ENCODE data around the gene SEC22C. TPM values are rescaled to one million over a fixed set of nuclear protein-coding genes. Genes with fewer than 3 reads are reported as not detected.
A peak's percentile ranks its signal among the peaks of the same experiment; 100 is the strongest.

The SEC22C gene
- polyA plus RNA-seq, 1 experiment, result 45.9 TPM

DNA sequence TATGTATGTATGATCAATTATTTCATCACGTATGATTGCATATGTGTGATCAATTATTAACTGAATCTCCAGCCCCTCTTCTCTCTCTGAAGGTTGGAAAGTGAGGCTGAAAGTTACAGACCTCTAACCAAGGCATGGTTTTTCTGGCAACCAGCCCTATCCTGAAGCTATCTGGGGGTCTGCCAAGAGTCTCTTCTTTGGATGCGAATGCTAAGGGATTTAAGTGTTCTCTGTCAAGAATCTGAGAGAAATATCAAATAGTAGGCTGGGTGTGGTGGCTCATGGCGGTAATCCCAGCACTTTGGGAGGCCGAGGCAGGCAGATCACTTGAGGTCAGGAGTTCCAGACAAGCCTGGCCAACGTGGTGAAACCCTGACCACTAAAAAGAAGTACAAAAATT lies 26.8 kb upstream of the SEC22C start:
- no peaks in the 10 kb centered on the region for H3K27me3 ChIP-seq (ENCODE audit: control insufficient read depth, insufficient read depth, low read length)
- TF ChIP-seq, protein P1, sequence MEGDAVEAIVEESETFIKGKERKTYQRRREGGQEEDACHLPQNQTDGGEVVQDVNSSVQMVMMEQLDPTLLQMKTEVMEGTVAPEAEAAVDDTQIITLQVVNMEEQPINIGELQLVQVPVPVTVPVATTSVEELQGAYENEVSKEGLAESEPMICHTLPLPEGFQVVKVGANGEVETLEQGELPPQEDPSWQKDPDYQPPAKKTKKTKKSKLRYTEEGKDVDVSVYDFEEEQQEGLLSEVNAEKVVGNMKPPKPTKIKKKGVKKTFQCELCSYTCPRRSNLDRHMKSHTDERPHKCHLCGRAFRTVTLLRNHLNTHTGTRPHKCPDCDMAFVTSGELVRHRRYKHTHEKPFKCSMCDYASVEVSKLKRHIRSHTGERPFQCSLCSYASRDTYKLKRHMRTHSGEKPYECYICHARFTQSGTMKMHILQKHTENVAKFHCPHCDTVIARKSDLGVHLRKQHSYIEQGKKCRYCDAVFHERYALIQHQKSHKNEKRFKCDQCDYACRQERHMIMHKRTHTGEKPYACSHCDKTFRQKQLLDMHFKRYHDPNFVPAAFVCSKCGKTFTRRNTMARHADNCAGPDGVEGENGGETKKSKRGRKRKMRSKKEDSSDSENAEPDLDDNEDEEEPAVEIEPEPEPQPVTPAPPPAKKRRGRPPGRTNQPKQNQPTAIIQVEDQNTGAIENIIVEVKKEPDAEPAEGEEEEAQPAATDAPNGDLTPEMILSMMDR (IDR thresholded peaks at IDR 0.05; ENCODE audit: insufficient read depth, low read depth, low read length), result no peak
- no peak for DNase-seq (ENCODE audit: low read depth)
- no peaks in the 10 kb centered on the region; the same call in 1 of the 2 replicates for H3K36me3 ChIP-seq (ENCODE audit: control insufficient read depth, insufficient read depth, low read length)
- ChIA-PET CTCF (interaction anchor here (0.6 kb wide), 1 partner anchor 41 kb away, joined by 3 read pairs; no protein-coding TSS in a partner anchor), POLR2A (interaction anchor here (0.6 kb wide), 1 partner anchor 9 kb away, joined by 8 read pairs; no protein-coding TSS in a partner anchor)
- no peak overlapping the region for H3K4me3 ChIP-seq (ENCODE audit: low read depth, low read length)

- Histone ChIP-seq H3K27me3 (ENCODE audit: control insufficient read depth, insufficient read depth, low read length) (no peaks in the 10 kb centered on the region), H3K4me3 (ENCODE audit: low read depth, low read length) (no peak overlapping the region), H3K36me3 (ENCODE audit: control insufficient read depth, insufficient read depth, low read length) (no peaks in the 10 kb centered on the region; the same call in 1 of the 2 replicates)
- ChIA-PET POLR2A (no interaction called here), CTCF (no interaction called here)
- DNase-seq (ENCODE audit: low read depth), result no peak
- TF ChIP-seq, protein P1 (IDR thresholded peaks at IDR 0.05; ENCODE audit: insufficient read depth, low read depth, low read length), result no peak
Observed at GRCh38 chr3:42605546-42606173, 23.9 kb upstream of the SEC22C start.

DNA sequence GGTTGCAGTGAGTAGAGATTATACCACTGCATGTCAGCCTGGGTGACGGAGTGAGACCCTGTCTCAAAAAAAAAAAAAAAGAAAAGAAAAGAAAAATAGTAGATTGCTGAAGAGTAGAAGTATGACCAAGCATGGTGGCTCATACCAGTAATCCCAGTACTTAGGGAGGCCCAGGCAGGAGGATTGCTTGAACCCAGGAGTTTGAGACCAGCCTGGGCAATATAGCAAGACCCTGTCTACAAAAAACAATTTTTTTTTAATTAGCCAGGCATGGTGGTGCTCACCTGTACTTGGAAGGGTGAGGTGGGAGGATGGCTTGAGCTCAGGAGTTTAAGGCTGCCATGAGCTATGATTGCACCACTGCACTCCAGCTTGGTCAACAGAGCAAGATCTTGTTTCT lies 21.2 kb upstream of the SEC22C start:
- ChIA-PET POLR2A (interaction anchor here (0.6 kb wide), 1 partner anchor 13 kb away, joined by 8 read pairs; no protein-coding TSS in a partner anchor), CTCF (interaction anchor here (1.1 to 3.7 kb wide), 2 partner anchors 10 to 18 kb away, joined by 3 to 18 read pairs; no protein-coding TSS in a partner anchor)
- TF ChIP-seq, protein P1 (IDR thresholded peaks at IDR 0.05; ENCODE audit: insufficient read depth, low read depth, low read length), result no peak
- Histone ChIP-seq H3K27me3 (ENCODE audit: control insufficient read depth, insufficient read depth, low read length) (no peaks in the 10 kb centered on the region), H3K4me3 (ENCODE audit: low read depth, low read length) (no peak overlapping the region), H3K36me3 (ENCODE audit: control insufficient read depth, insufficient read depth, low read length) (no peaks in the 10 kb centered on the region)
- DNase-seq (ENCODE audit: low read depth), result no peak

DNA sequence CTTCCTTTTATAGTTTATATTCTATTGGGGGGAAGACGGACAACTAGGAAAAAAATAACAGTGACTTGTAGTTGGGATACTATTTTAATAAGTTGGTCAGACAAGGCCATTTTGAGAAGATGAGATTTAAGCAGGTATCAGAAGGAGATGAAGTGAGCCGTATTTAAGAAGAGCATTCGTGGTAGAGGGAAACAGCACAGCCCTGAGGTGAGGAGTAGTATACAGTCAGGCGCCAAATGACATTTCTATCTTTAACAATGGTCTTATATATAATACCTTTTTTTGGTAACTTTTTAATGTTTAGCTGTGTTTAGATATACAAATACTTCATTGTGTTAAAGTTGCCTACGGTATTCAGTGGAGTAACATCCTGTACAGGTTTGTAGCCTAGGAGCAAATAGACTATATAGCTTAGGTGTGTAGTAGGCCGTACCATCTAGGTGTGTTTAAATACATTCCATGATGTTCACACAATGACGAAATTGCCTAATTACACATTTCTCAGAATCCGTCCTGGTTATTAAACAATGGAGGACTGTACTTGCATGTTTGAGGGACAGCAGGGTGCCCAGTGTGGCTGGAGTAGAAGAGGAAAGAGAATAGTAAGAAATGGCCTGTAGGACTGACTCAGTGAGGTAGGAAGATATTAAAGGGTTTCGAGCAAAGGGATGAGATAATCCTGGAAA lies 20.3 kb upstream of the SEC22C start:
- POLR2A ChIA-PET, result no interaction called here
- TF ChIP-seq, protein P1 (IDR thresholded peaks at IDR 0.05; ENCODE audit: insufficient read depth, low read depth, low read length), result no peak
- H3K4me3 ChIP-seq (ENCODE audit: low read depth, low read length), result peak overlapping the region; percentile 93
- H3K27me3 ChIP-seq (ENCODE audit: control insufficient read depth, insufficient read depth, low read length), result no peaks in the 10 kb centered on the region
- CTCF ChIA-PET, result interaction anchor here (3.7 kb wide), 1 partner anchor 11 kb away, joined by 18 read pairs; no protein-coding TSS in a partner anchor
- H3K36me3 ChIP-seq (ENCODE audit: control insufficient read depth, insufficient read depth, low read length), result peaks cover under 1% of the 10 kb centered on the region
- no peak for DNase-seq (ENCODE audit: low read depth)

All from BJ (cell line).